HG02943 (cell line): Measurements from ENCODE around the gene SLC6A12.

ENCODE experiments used
- ATAC-seq: cut with Tn5 transposase; IDR thresholded peaks from one replicate; pipeline ENCODE4 v1.9.1; 2021; ENCODE audit warnings: mild to moderate bottlenecking, low read depth, moderate library complexity; ENCODE audit not compliant: unreplicated experiment

SLC6A12 gene

GRCh38 chr12:147242-147641, 66.7 kb downstream of the SLC6A12 start:
- no peak for ATAC-seq

GRCh38 chr12:145369-145960, 68.5 kb downstream of the SLC6A12 start:
- no peak for ATAC-seq

- no peak for ATAC-seq
Measured at GRCh38 chr12:144650-145284, 69.2 kb downstream of the SLC6A12 start.

- no peak for ATAC-seq
Measured at GRCh38 chr12:143964-144649, 69.8 kb downstream of the SLC6A12 start.

- ATAC-seq: no peak
Measured at GRCh38 chr12:140162-140561, 73.8 kb downstream of the SLC6A12 start.
